PFSK-1 (cell line): ENCODE results near the gene SMIM23.

Experiments
- FOXP2 ChIP-seq: optimal IDR thresholded peaks from 2 replicates; pipeline ENCODE3; 2011; ENCODE audit warnings: borderline replicate concordance, control low read depth, inconsistent platforms; ENCODE audit not compliant: insufficient read depth; ENCODE audit errors: extremely low read length, extremely low read depth
- POLR2AphosphoS5 ChIP-seq: IDR thresholded peaks from 2 replicates; pipeline ENCODE4 v1.6.1; 2012; ENCODE audit warnings: low read depth, mild to moderate bottlenecking, control low read depth, low read length, moderate library complexity
- SIN3A ChIP-seq: IDR thresholded peaks from 2 replicates; pipeline ENCODE4 v1.6.1; 2012; ENCODE audit warnings: mild to moderate bottlenecking, low read length, moderate library complexity, borderline replicate concordance; ENCODE audit not compliant: insufficient read depth
- TAF1 ChIP-seq: IDR thresholded peaks from 2 replicates; pipeline ENCODE4 v1.6.1; 2012; ENCODE audit warnings: low read length, control low read depth, borderline replicate concordance; ENCODE audit not compliant: insufficient read depth
- TF ChIP-seq, protein P1 (sequence below), 2 experiments: IDR thresholded peaks; 2 replicates each; pipeline versions ENCODE4 v1.6.1 to v1.8.0; 2011 to 2012; ENCODE audit warnings: low read depth in 2 of 2, low read length in 2 of 2, control low read depth in 1 of 2, inconsistent platforms in 1 of 2, mild to moderate bottlenecking in 1 of 2, moderate library complexity in 1 of 2; ENCODE audit not compliant: insufficient read depth in 1 of 2

GRCh38 chr5:171797543-171797942 lies 11.9 kb downstream of the SMIM23 start:
- TF ChIP-seq POLR2AphosphoS5 (no peak), TAF1 (no peak), SIN3A (no peak), FOXP2 (no peak)
- TF ChIP-seq, protein P1, sequence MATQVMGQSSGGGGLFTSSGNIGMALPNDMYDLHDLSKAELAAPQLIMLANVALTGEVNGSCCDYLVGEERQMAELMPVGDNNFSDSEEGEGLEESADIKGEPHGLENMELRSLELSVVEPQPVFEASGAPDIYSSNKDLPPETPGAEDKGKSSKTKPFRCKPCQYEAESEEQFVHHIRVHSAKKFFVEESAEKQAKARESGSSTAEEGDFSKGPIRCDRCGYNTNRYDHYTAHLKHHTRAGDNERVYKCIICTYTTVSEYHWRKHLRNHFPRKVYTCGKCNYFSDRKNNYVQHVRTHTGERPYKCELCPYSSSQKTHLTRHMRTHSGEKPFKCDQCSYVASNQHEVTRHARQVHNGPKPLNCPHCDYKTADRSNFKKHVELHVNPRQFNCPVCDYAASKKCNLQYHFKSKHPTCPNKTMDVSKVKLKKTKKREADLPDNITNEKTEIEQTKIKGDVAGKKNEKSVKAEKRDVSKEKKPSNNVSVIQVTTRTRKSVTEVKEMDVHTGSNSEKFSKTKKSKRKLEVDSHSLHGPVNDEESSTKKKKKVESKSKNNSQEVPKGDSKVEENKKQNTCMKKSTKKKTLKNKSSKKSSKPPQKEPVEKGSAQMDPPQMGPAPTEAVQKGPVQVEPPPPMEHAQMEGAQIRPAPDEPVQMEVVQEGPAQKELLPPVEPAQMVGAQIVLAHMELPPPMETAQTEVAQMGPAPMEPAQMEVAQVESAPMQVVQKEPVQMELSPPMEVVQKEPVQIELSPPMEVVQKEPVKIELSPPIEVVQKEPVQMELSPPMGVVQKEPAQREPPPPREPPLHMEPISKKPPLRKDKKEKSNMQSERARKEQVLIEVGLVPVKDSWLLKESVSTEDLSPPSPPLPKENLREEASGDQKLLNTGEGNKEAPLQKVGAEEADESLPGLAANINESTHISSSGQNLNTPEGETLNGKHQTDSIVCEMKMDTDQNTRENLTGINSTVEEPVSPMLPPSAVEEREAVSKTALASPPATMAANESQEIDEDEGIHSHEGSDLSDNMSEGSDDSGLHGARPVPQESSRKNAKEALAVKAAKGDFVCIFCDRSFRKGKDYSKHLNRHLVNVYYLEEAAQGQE (IDR thresholded peaks at IDR 0.05; ENCODE audit: insufficient read depth in 1 of 2, low read depth in 2 of 2, low read length in 2 of 2), result no peak
